A673 (cell line): ENCODE results near the gene OR51B4.

Experiments used
- CTCF ChIP-seq: fragments of 300-800, 200-600 bp; sonication (generic); conservative IDR thresholded peaks from 2 replicates; pipeline ENCODE4 v1.5.1; 2017; ENCODE audit warnings: low read depth, mild to moderate bottlenecking, antibody characterized with exemption, low read length, moderate library complexity, mixed read lengths
- EZH2 ChIP-seq: fragments of 200-600 bp; sonication (generic); IDR thresholded peaks from 2 replicates; pipeline ENCODE4 v1.6.1; 2017; ENCODE audit warnings: borderline replicate concordance, low read depth, mild to moderate bottlenecking, mixed read lengths, antibody characterized with exemption, low read length; ENCODE audit not compliant: poor library complexity, severe bottlenecking

GRCh38 chr11:5274395-5274794, 27.4 kb downstream of the OR51B4 start:
- TF ChIP-seq CTCF = no peak
- no peak for TF ChIP-seq EZH2
